Measurements from ENCODE around the gene FAN1. TPM values are rescaled to one million over a fixed set of nuclear protein-coding genes. Genes with fewer than 3 reads are reported as not detected.
A peak's percentile ranks its signal among the peaks of the same experiment; 100 is the strongest.

The FAN1 gene
- total and polyA plus RNA-seq, 8 donors: 4.2 to 18.0 (median 9.9) TPM

DNA sequence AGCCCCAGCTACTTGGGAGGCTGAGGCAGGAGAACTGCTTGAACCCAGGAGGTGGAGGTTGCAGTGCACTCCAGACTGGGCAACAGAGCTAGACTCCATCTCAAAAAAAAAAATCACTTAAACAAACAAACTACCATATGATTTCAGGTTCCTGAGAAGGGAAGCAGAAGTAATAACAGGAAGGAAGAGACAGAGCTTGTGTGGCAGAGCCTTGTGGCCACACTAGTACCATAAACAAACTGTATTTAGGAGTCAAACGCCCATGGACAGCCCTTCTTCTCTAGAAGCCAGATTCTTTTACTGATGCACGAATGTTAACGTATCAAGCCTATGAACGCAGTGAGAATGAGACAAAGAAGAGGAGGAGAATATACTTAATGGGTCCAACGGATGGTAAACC, 75.7 kb downstream of the FAN1 start:
- FAIRE-seq (no peak), ATAC-seq (peak in 1 of 4 donors; percentile 48), DNase-seq (no peak)
- TF ChIP-seq, protein P1, sequence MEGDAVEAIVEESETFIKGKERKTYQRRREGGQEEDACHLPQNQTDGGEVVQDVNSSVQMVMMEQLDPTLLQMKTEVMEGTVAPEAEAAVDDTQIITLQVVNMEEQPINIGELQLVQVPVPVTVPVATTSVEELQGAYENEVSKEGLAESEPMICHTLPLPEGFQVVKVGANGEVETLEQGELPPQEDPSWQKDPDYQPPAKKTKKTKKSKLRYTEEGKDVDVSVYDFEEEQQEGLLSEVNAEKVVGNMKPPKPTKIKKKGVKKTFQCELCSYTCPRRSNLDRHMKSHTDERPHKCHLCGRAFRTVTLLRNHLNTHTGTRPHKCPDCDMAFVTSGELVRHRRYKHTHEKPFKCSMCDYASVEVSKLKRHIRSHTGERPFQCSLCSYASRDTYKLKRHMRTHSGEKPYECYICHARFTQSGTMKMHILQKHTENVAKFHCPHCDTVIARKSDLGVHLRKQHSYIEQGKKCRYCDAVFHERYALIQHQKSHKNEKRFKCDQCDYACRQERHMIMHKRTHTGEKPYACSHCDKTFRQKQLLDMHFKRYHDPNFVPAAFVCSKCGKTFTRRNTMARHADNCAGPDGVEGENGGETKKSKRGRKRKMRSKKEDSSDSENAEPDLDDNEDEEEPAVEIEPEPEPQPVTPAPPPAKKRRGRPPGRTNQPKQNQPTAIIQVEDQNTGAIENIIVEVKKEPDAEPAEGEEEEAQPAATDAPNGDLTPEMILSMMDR (IDR thresholded peaks at IDR 0.05): no peak
- Histone ChIP-seq H3K4me3 (no peak overlapping the region), H3K4me1 (peaks cover 0 to under 1% (median 0%) of the 10 kb centered on the region in 3 donors), H3K27me3 (no peaks in the 10 kb centered on the region), H3K27ac (no peak overlapping the region), H3K9me3 (no peaks in the 10 kb centered on the region), H3K36me3 (no peaks in the 10 kb centered on the region)
- intact Hi-C loops (cut with DNase I): no loop called here
- 94 to 95% methylated on average over 5 of the region's 5 CpGs for WGBS, 2 donors

DNA sequence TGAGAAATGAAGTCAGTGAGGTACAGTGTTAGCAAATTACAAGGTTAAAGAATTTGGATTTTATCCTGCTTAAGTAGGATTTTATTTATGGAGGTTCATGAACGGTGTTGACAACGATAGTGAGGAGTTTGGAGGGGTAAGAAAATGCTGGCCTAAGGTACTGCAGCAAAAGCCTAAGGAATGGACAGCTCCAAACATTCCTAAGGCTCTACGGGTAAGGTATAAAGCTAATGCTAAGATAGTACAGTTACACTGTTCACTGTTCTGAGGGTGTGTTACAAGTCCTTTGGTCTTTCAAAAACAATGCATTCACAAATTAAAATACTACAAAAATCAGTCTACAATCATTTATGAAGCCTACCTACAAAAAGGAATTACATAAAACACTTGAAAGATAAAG, 80.4 kb downstream of the FAN1 start:
- no peak for FAIRE-seq

DNA sequence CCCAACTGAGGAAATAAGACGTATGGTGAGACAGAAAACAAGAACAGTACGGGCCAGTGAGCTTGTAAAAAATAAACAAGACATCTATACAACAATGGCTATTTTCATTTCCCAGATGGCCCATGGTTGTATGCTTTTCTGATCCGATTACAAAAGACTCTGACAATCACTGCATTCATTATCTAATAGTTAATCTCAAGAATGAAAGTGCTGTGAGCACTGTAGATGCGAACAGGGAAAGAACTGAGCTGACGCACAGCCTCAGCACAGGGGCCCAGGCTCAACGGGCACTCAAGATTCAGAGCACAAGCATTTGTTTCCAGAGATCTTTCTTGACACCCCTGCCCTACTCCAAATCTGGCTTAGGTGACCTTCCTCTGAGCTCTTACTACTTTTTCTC, 80.8 kb downstream of the FAN1 start:
- TF ChIP-seq, protein P1 (IDR thresholded peaks at IDR 0.05): no peak
- ATAC-seq: peak in 1 of 4 donors; percentile 44
- no peak for DNase-seq
- Histone ChIP-seq H3K4me1 (peaks cover 0 to 25% (median 23%) of the 10 kb centered on the region in 3 donors), H3K36me3 (no peaks in the 10 kb centered on the region), H3K27ac (peak overlapping the region in 1 of 4 donors; percentile 25), H3K9me3 (no peaks in the 10 kb centered on the region), H3K4me3 (no peak overlapping the region), H3K27me3 (no peaks in the 10 kb centered on the region)
- intact Hi-C loops (cut with DNase I): no loop called here
- WGBS, 2 donors: 59 to 62% methylated on average over 6 of the region's 6 CpGs
- no peak for FAIRE-seq

More for the DNA sequence above, 80.4 kb downstream of the FAN1 start:
- H3K4me3 ChIP-seq: no peak overlapping the region
- H3K36me3 ChIP-seq: no peaks in the 10 kb centered on the region
- ATAC-seq: peak in 1 of 4 donors; percentile 27
- H3K9me3 ChIP-seq: no peaks in the 10 kb centered on the region
- intact Hi-C loops (cut with DNase I): no loop called here
- DNase-seq: no peak
- TF ChIP-seq, protein P1 (IDR thresholded peaks at IDR 0.05): no peak
- H3K4me1 ChIP-seq: peaks cover 0 to 21% (median 20%) of the 10 kb centered on the region in 3 donors
- H3K27me3 ChIP-seq: no peaks in the 10 kb centered on the region
- 78 to 88% methylated on average over 3 of the region's 3 CpGs for WGBS, 2 donors
- no peak overlapping the region for H3K27ac ChIP-seq

DNA sequence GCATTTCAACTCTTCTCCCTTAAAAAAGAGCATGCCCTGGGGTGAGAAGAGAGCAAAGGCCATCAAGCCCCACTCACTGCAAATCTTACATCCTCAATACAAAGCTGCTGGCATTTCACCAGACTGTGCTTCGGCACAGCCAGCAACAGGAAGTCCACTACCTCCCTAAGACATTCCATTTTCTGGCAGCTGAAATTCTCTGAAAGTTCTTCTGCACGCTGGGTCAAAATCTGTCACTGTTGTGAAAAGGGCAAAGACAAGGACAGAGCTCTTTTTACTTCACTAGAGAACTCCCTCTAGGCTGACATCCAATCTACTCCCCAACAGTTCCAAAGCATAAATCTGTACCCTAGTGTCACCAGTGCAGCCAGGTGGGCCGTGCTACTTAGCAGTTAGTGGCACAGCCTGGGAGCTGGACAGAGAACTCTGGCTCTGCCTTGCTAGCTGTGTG, 81.4 kb downstream of the FAN1 start:
- Histone ChIP-seq H3K4me3 (no peak overlapping the region), H3K9me3 (no peaks in the 10 kb centered on the region), H3K27me3 (no peaks in the 10 kb centered on the region), H3K36me3 (no peaks in the 10 kb centered on the region), H3K4me1 (peaks cover 0 to 30% (median 27%) of the 10 kb centered on the region in 3 donors), H3K27ac (peak overlapping the region in 1 of 4 donors; percentile 9)
- ATAC-seq (peak in 3 of 4 donors; percentile 31 to 49 (median 43)), FAIRE-seq (no peak), DNase-seq (no peak)
- TF ChIP-seq, protein P1 (IDR thresholded peaks at IDR 0.05): no peak
- WGBS, 2 donors: 42 to 45% methylated on average over 3 of the region's 3 CpGs
- intact Hi-C loops (cut with DNase I): no loop called here

DNA sequence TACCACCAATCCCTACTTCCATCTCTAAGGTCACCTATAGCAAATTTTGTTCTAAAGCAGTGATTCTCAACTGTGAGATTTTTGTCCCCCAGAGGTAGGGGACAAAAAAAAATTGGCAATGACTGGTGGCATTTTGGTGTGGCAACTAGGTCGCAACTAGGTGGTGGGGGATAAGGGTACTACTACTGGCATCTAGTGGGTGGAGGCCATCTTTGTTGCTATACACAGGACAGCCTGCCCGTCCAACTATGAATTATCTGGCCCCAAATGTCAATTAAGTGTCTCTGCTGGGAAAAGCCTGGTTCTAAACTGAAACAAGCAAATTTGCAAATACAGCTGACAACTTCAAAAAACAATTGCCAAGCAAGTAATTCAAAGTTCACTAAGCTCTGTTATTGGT, 86.3 kb downstream of the FAN1 start:
- intact Hi-C loops (cut with DNase I): no loop called here
- no peak for DNase-seq
- WGBS, 2 donors: 21 to 37% methylated on average over 2 of the region's 2 CpGs
- no peaks in the 10 kb centered on the region for H3K27me3 ChIP-seq
- H3K36me3 ChIP-seq: no peaks in the 10 kb centered on the region
- no peak for ATAC-seq
- H3K4me1 ChIP-seq: peaks cover 0 to 31% (median 25%) of the 10 kb centered on the region in 3 donors
- peak overlapping the region in 1 of 4 donors; percentile 90 for H3K27ac ChIP-seq
- no peaks in the 10 kb centered on the region for H3K9me3 ChIP-seq
- TF ChIP-seq, protein P1 (IDR thresholded peaks at IDR 0.05): no peak
- peak overlapping the region in 3 of 4 donors; percentile 63 to 93 (median 75) for H3K4me3 ChIP-seq
- FAIRE-seq: no peak
